K562 (cell line): ENCODE measurements around the gene GTSE1. TPM values are rescaled to one million over a fixed set of nuclear protein-coding genes. Genes with fewer than 3 reads are reported as not detected.

Experiments used
- ATAC-seq: fragments of 200-7000 bp; cut with Tn5 transposase; 3 replicates; pipeline ENCODE4 v1.9.1; 2020; ENCODE audit warnings: moderate library complexity
- BruUV-seq: library from RNA; stranded (reverse); fragments of 400-500 nt; replicated peaks from 2 replicates; lab custom pipeline; 2021; lab: Mats Ljungman, UMichigan
- CTCF ChIA-PET: fragments of 300-600 bp; formaldehyde crosslinking; extraction: SDS; loops from one replicate; lab custom pipeline; 2021; ENCODE audit warnings: low intra/inter-chr PET ratio; lab: Yijun Ruan, JAX
- POLR2A ChIA-PET: fragments of 300-600, 350-650 bp; sonication (Branson Sonifier 250); formaldehyde crosslinking; extraction: SDS; loops from one replicate; lab custom pipeline; 2021; ENCODE audit warnings: antibody characterized with exemption, inconsistent platforms; lab: Yijun Ruan, JAX
- DNase-seq, 4 experiments: peaks; one replicate each; pipeline versions ENCODE4 v3.0.0 to v3.0.0-alpha.2; 2011 to 2018; ENCODE audit warnings: low spot score in 3 of 4, mixed read lengths in 3 of 4; ENCODE audit errors: extremely low read depth in 1 of 4
- FAIRE-seq: peaks from 2 replicates; lab custom pipeline; 2011; peaks lifted over from hg19 to GRCh38; lab: Jason Lieb, UNC
- H2AFZ ChIP-seq: 2 replicates; pipeline ENCODE4 v1.6.0; 2011; ENCODE audit warnings: low read depth, low read length, control low read depth, inconsistent platforms
- H3K27ac ChIP-seq: fragments of 200-600 bp; 3 replicates; pipeline ENCODE4 v1.8.0; 2011; ENCODE audit warnings: low read depth, mild to moderate bottlenecking, control low read depth, inconsistent platforms, low read length, moderate library complexity, mixed read lengths; ENCODE audit errors: extremely low read depth
- H3K27me3 ChIP-seq, 2 experiments: fragments of 300-600 bp in 1 of 2; 2 replicates in 1 of 2; 3 replicates in 1 of 2; pipeline versions ENCODE4 v1.6.0 to v1.8.0; 2011; ENCODE audit warnings: inconsistent platforms in 2 of 2, low read length in 2 of 2, mild to moderate bottlenecking in 1 of 2, mixed read lengths in 1 of 2, moderate library complexity in 1 of 2; ENCODE audit not compliant: control insufficient read depth in 2 of 2, insufficient read depth in 2 of 2
- H3K36me3 ChIP-seq: fragments of 300-600 bp; 3 replicates; pipeline ENCODE4 v1.8.0; 2011; ENCODE audit warnings: mild to moderate bottlenecking, low read length, inconsistent platforms; ENCODE audit not compliant: control insufficient read depth, insufficient read depth
- H3K4me1 ChIP-seq, 2 experiments: fragments of 200-600 bp in 1 of 2; replicated peaks in 1 of 2; 2 replicates in 1 of 2; 3 replicates in 1 of 2; pipeline versions ENCODE4 v1.5.1 to v1.8.0; 2011; ENCODE audit warnings: inconsistent platforms in 2 of 2, low read length in 2 of 2, mild to moderate bottlenecking in 1 of 2, mixed read lengths in 1 of 2, moderate library complexity in 1 of 2; ENCODE audit not compliant: control insufficient read depth in 2 of 2, insufficient read depth in 2 of 2
- H3K4me2 ChIP-seq: 2 replicates; pipeline ENCODE4 v1.6.1; 2011; ENCODE audit warnings: low read length, control low read depth, inconsistent platforms, mixed read lengths; ENCODE audit not compliant: insufficient read depth
- H3K4me3 ChIP-seq: fragments of 200-600 bp; sonication (generic), shearing (Covaris generic); 2 replicates; pipeline ENCODE4 v1.5.1; 2016; ENCODE audit warnings: control low read depth, inconsistent platforms
- H3K79me2 ChIP-seq: fragments of 200-600 bp; 3 replicates; pipeline ENCODE4 v1.8.0; 2011; ENCODE audit warnings: low read length, inconsistent platforms; ENCODE audit not compliant: control insufficient read depth, insufficient read depth
- H3K9ac ChIP-seq, 2 experiments: 2 replicates each; pipeline versions ENCODE4 v1.6.0 to v1.6.1; 2011; ENCODE audit warnings: low read depth in 2 of 2, low read length in 2 of 2, control low read depth in 1 of 2, inconsistent platforms in 1 of 2, mild to moderate bottlenecking in 1 of 2, mixed read lengths in 1 of 2; ENCODE audit not compliant: insufficient read depth in 1 of 2
- H3K9me1 ChIP-seq: one replicate; pipeline ENCODE4 v1.6.0; 2011; ENCODE audit warnings: inconsistent platforms, mild to moderate bottlenecking, low read length, moderate library complexity; ENCODE audit not compliant: control insufficient read depth, insufficient read depth
- H3K9me3 ChIP-seq: replicated peaks from 2 replicates; pipeline ENCODE4 v1.5.1; 2011; ENCODE audit warnings: low read depth, low read length, inconsistent platforms; ENCODE audit not compliant: control insufficient read depth, insufficient read depth
- H4K20me1 ChIP-seq: replicated peaks from 2 replicates; pipeline ENCODE4 v1.6.1; 2011; ENCODE audit warnings: low read length, inconsistent platforms, mixed read lengths; ENCODE audit not compliant: control insufficient read depth, insufficient read depth
- CGGBP1 ChIP-seq: fragments of 250-450 bp; sonication (Bioruptor Pico); IDR thresholded peaks from 2 replicates; pipeline ENCODE4 v1.9.0; 2021; ENCODE audit warnings: mild to moderate bottlenecking
- EHMT2 ChIP-seq: fragments of 450-650 bp; IDR thresholded peaks from 2 replicates; pipeline ENCODE4 v1.6.1; 2018; ENCODE audit warnings: antibody characterized with exemption
- GTF2A2 ChIP-seq: IDR thresholded peaks from 2 replicates; pipeline ENCODE4 v1.6.1; 2016; ENCODE audit warnings: mild to moderate bottlenecking, missing genetic modification characterization, missing compliant biosample characterization
- NEUROD1 ChIP-seq: fragments of 150-350 bp; IDR thresholded peaks from 2 replicates; pipeline ENCODE4 v1.6.1; 2014; ENCODE audit warnings: borderline replicate concordance, low read length, low read depth; ENCODE audit not compliant: partially characterized antibody
- POLR2G ChIP-seq: fragments of 200-400 bp; formaldehyde crosslinking; IDR thresholded peaks from 2 replicates; pipeline ENCODE4 v1.6.1; 2017; ENCODE audit warnings: low read depth, mild to moderate bottlenecking, antibody characterized with exemption, low read length, moderate library complexity
- ZBTB33 ChIP-seq: sonication (generic); formaldehyde crosslinking; IDR thresholded peaks from 2 replicates; pipeline ENCODE4 v1.8.1; 2023; ENCODE audit warnings: mild to moderate bottlenecking, missing genetic modification reagents
- ZBTB40 ChIP-seq, 2 experiments: fragments of 450-650 bp in 1 of 2; sonication (generic) in 1 of 2; formaldehyde crosslinking in 1 of 2; IDR thresholded peaks; 2 replicates each; pipeline versions ENCODE4 v1.7.1 to v1.9.0; 2016 to 2022; ENCODE audit warnings: inconsistent platforms in 1 of 2, mild to moderate bottlenecking in 1 of 2, missing genetic modification reagents in 1 of 2
- WGBS: fragments of 100-300 bp; shearing (Covaris generic); methylation state at CpG from one replicate; pipeline ENCODE4 v1.1.6; 2016; ENCODE audit warnings: low coverage, mixed read lengths; ENCODE audit not compliant: insufficient coverage; ENCODE audit errors: missing lambda C conversion rate; 5-methylcytosine and 5-hydroxymethylcytosine counted together
- in situ Hi-C: fragments of 300-500 bp; cut with MboI; formaldehyde crosslinking; loops from 4 replicates; pipeline ENCODE4 v1.15.0; 2018; ENCODE audit warnings: inconsistent platforms, mixed read lengths
- intact Hi-C: fragments of 100-400 bp; cut with micrococcal nuclease; formaldehyde crosslinking; loops from 2 replicates; pipeline ENCODE4 v1.14.2; 2022
- polyA plus RNA-seq, 8 experiments: library from polyadenylated mRNA; depleted of rRNA in 4 of 8; stranded (reverse) in 5 of 8; unstranded in 3 of 8; fragments of >200 nt; fragmentation: Nextera tagmentation in 2 of 8; fragmentation: Illumina TruSeq in 1 of 8; extraction: Ambion mirVana in 2 of 8; extraction: Trizol in 1 of 8; gene quantifications; 2 replicates each; pipeline versions ENCODE4 v1.2.1 to v1.2.3, GENCODE V29; 2011 to 2014; ENCODE audit warnings: inconsistent platforms in 1 of 8, missing spikeins in 1 of 8
- total RNA-seq, 7 experiments: library from RNA; depleted of rRNA in 6 of 7; stranded (reverse); fragments of >200 nt in 6 of 7; fragmentation: Illumina TruSeq in 2 of 7; extraction: Trizol in 2 of 7; gene quantifications; 2 replicates each; pipeline versions ENCODE4 v1.2.1 to v1.2.3, GENCODE V29; 2011 to 2021; ENCODE audit warnings: low replicate concordance in 1 of 7

GTSE1 gene
- total and polyA plus RNA-seq, 9 of the 15 experiments (the other 6 are each of a cell fraction or from before 2014, with no cell fraction given): 2.5 to 22.5 (median 12.9) TPM

GRCh38 chr22:46286941-46287872 lies 9.5 kb upstream of the GTSE1 start:
- TF ChIP-seq POLR2G (0 out of 2 replicates have a peak, but pooled peaks have one; percentile 34), EHMT2 (no peak), NEUROD1 (no peak), GTF2A2 (no peak), ZBTB40 (IDR thresholded peaks at IDR 0.05) (no peak), ZBTB40 (CRISPR knock-in tag; IDR thresholded peaks at IDR 0.05) (no peak), CGGBP1 (CRISPR knock-in tag) (no peak), ZBTB33 (0 out of 2 replicates have a peak, but pooled peaks have one; percentile 24)
- Histone ChIP-seq H3K9me1 (no peaks in the 10 kb centered on the region), H2AFZ (no peak overlapping the region), H4K20me1 (no peaks in the 10 kb centered on the region), H3K4me1 (peaks cover 0 to 15% of the 10 kb centered on the region in 2 experiments; a peak in 1 of 5 replicates), H3K4me3 (no peak overlapping the region), H3K27me3 (no peaks in the 10 kb centered on the region), H3K36me3 (peaks cover 38% of the 10 kb centered on the region), H3K27ac (no peak overlapping the region), H3K9me3 (no peaks in the 10 kb centered on the region), H3K4me2 (no peak overlapping the region), H3K79me2 (no peaks in the 10 kb centered on the region), H3K9ac (no peak overlapping the region)
- in situ Hi-C loops (no loop called here), intact Hi-C loops (no loop called here)
- ChIA-PET CTCF (no interaction called here), POLR2A (interaction anchor here (0.7 to 1.7 kb wide), 3 partner anchors 9 to 20 kb away, joined by 3 to 10 read pairs (median 3); partner anchors contain the start of genes GTSE1 and TTC38)
- FAIRE-seq: no peak
- 98% methylated on average over 11 of the region's 15 CpGs for WGBS
- DNase-seq: no peak
- no TSS peak for BruUV-seq
- ATAC-seq: no peak
